Endothelial cell of umbilical vein (primary cell): ENCODE results near the gene CAPRIN2. TPM values are rescaled to one million over a fixed set of nuclear protein-coding genes. Genes with fewer than 3 reads are reported as not detected.

ENCODE experiments used
- BruUV-seq: library from RNA; stranded (reverse); fragments of 400-500 nt; replicated peaks from 2 replicates; lab custom pipeline; 2021; lab: Mats Ljungman, UMichigan
- CTCF ChIA-PET: fragments of 300-600, 350-600 bp; sonication (Branson Sonifier 250); formaldehyde crosslinking; loops from one replicate; lab custom pipeline; 2021; ENCODE audit warnings: antibody characterized with exemption, inconsistent platforms; lab: Charles Lee
- POLR2A ChIA-PET: fragments of 300-600, 350-600 bp; sonication (Branson Sonifier 250); formaldehyde crosslinking; loops from one replicate; lab custom pipeline; 2021; ENCODE audit warnings: antibody characterized with exemption, inconsistent platforms; lab: Charles Lee
- DNase-seq: peaks from one replicate; pipeline ENCODE4 v3.0.0-alpha.2; 2011; ENCODE audit warnings: low read depth, low spot score
- FAIRE-seq: peaks from 2 replicates; lab custom pipeline; 2011; peaks lifted over from hg19 to GRCh38; lab: Jason Lieb, UNC
- H2AFZ ChIP-seq: 2 replicates; pipeline ENCODE4 v1.6.0; 2012; ENCODE audit warnings: low read depth, low read length, control low read depth, inconsistent platforms
- H3K27ac ChIP-seq: 2 replicates; pipeline ENCODE4 v1.5.1; 2011; ENCODE audit warnings: low read depth, mild to moderate bottlenecking, control low read depth, low read length, moderate library complexity; ENCODE audit not compliant: insufficient read depth
- H3K27me3 ChIP-seq, 2 experiments: 2 replicates each; pipeline versions ENCODE4 v1.6.0 to v1.6.1; 2011; ENCODE audit warnings: low read length in 2 of 2, mixed read lengths in 1 of 2; ENCODE audit not compliant: control insufficient read depth in 2 of 2, insufficient read depth in 2 of 2
- H3K36me3 ChIP-seq, 2 experiments: 2 replicates in 1 of 2; 3 replicates in 1 of 2; pipeline ENCODE4 v1.5.1; 2011; ENCODE audit warnings: low read length in 2 of 2, mild to moderate bottlenecking in 1 of 2, moderate library complexity in 1 of 2; ENCODE audit not compliant: control insufficient read depth in 2 of 2, insufficient read depth in 2 of 2; ENCODE audit errors: extremely low read depth in 1 of 2
- H3K4me1 ChIP-seq: 3 replicates; pipeline ENCODE4 v1.5.1; 2011; ENCODE audit warnings: mild to moderate bottlenecking, low read length; ENCODE audit not compliant: control insufficient read depth, insufficient read depth; ENCODE audit errors: extremely low read depth
- H3K4me2 ChIP-seq: 2 replicates; pipeline ENCODE4 v1.6.1; 2011; ENCODE audit warnings: low read length, control low read depth, mixed read lengths; ENCODE audit not compliant: insufficient read depth
- H3K4me3 ChIP-seq, 3 experiments: fragments of 200-600 bp in 1 of 3; sonication (generic), shearing (Covaris generic) in 1 of 3; replicated peaks in 1 of 3; 2 replicates each; pipeline ENCODE4 v1.5.1; 2011 to 2016; ENCODE audit warnings: control low read depth in 3 of 3, low read length in 3 of 3, mild to moderate bottlenecking in 2 of 3, inconsistent platforms in 1 of 3, low read depth in 1 of 3, moderate library complexity in 1 of 3; ENCODE audit not compliant: insufficient read depth in 1 of 3
- H3K79me2 ChIP-seq: 2 replicates; pipeline ENCODE4 v1.6.0; 2012; ENCODE audit warnings: low read length, inconsistent platforms; ENCODE audit not compliant: control insufficient read depth, insufficient read depth
- H3K9ac ChIP-seq: replicated peaks from 2 replicates; pipeline ENCODE3; 2011; ENCODE audit warnings: low read length, control low read depth; ENCODE audit not compliant: insufficient read depth; ENCODE audit errors: extremely low read depth
- H3K9me1 ChIP-seq: replicated peaks from 3 replicates; pipeline ENCODE4 v1.6.0; 2011; ENCODE audit warnings: mild to moderate bottlenecking, low read length; ENCODE audit not compliant: control insufficient read depth, insufficient read depth; ENCODE audit errors: extremely low read depth
- H3K9me3 ChIP-seq: replicated peaks from 2 replicates; pipeline ENCODE4 v1.5.1; 2012; ENCODE audit warnings: low read length, inconsistent platforms; ENCODE audit not compliant: control insufficient read depth, insufficient read depth
- H4K20me1 ChIP-seq: replicated peaks from 2 replicates; pipeline ENCODE3; 2011; ENCODE audit warnings: mild to moderate bottlenecking, low read length; ENCODE audit not compliant: control insufficient read depth, insufficient read depth; ENCODE audit errors: extremely low read depth
- EZH2 ChIP-seq: IDR thresholded peaks from 2 replicates; pipeline ENCODE4 v1.6.1; 2012; ENCODE audit warnings: borderline replicate concordance, low read depth, mild to moderate bottlenecking, moderate library complexity, low read length, inconsistent platforms; ENCODE audit not compliant: severe bottlenecking
- GATA2 ChIP-seq: IDR thresholded peaks from 2 replicates; pipeline ENCODE4 v1.7.0; 2011; ENCODE audit warnings: low read depth, mild to moderate bottlenecking, moderate library complexity, mixed read lengths, low read length; ENCODE audit not compliant: insufficient read length, insufficient read depth
- JUN ChIP-seq: IDR thresholded peaks from 2 replicates; pipeline ENCODE4 v1.6.1; 2011; ENCODE audit warnings: borderline replicate concordance, low read depth; ENCODE audit not compliant: insufficient read length, insufficient read depth
- MYC ChIP-seq: IDR thresholded peaks from one replicate; pipeline ENCODE4 v1.6.1; 2011; ENCODE audit warnings: mild to moderate bottlenecking, low read depth, low read length
- POLR2A ChIP-seq: IDR thresholded peaks from 2 replicates; pipeline ENCODE4 v1.6.1; 2012; ENCODE audit warnings: low read depth, mild to moderate bottlenecking, control low read depth, low read length
- POLR2AphosphoS5 ChIP-seq: IDR thresholded peaks from 2 replicates; pipeline ENCODE4 v1.6.1; 2012; ENCODE audit warnings: low read depth, mild to moderate bottlenecking, control low read depth, low read length, moderate library complexity; ENCODE audit not compliant: insufficient read depth
- dilution Hi-C: fragments of 300-500 bp; cut with MboI; formaldehyde crosslinking; loops from one replicate; pipeline ENCODE4 v1.15.0; 2019; ENCODE audit warnings: low sequenced_read_pairs; ENCODE audit not compliant: extremely low pct_ligation_motif_present
- intact Hi-C: fragments of 100-400 bp; cut with micrococcal nuclease; formaldehyde crosslinking; loops from one replicate; pipeline ENCODE4 v1.10.0; 2022
- polyA plus RNA-seq, 4 experiments: library from polyadenylated mRNA; depleted of rRNA in 3 of 4; stranded (reverse) in 3 of 4; unstranded in 1 of 4; fragments of >200 nt; gene quantifications; 2 replicates each; pipeline versions ENCODE4 v1.2.1 to v1.2.3, GENCODE V29; 2011 to 2012; ENCODE audit warnings: missing spikeins in 1 of 4
- total RNA-seq: library from RNA; stranded (reverse); gene quantifications from 2 replicates; pipeline ENCODE4 v1.2.3, GENCODE V29; 2021
- TF ChIP-seq, protein P1 (sequence below), 2 donors: IDR thresholded peaks; 1 replicate in 1 of 2; 2 replicates in 1 of 2; pipeline ENCODE4 v1.5.1; 2011; ENCODE audit warnings: low read length in 2 of 2, mild to moderate bottlenecking in 2 of 2, moderate library complexity in 2 of 2, control low read depth in 1 of 2, inconsistent platforms in 1 of 2, low read depth in 1 of 2; ENCODE audit not compliant: insufficient read depth in 1 of 2; ENCODE audit errors: extremely low read depth in 1 of 2
- TF ChIP-seq, protein P2 (sequence below): IDR thresholded peaks from 2 replicates; pipeline ENCODE4 v1.6.1; 2011; ENCODE audit not compliant: insufficient read depth, insufficient read length

Gene CAPRIN2
- total and polyA plus RNA-seq, 2 donors (not counting 3 experiments of a cell fraction or from before 2014, with no cell fraction given) = 13.5 to 25.0 TPM

DNA sequence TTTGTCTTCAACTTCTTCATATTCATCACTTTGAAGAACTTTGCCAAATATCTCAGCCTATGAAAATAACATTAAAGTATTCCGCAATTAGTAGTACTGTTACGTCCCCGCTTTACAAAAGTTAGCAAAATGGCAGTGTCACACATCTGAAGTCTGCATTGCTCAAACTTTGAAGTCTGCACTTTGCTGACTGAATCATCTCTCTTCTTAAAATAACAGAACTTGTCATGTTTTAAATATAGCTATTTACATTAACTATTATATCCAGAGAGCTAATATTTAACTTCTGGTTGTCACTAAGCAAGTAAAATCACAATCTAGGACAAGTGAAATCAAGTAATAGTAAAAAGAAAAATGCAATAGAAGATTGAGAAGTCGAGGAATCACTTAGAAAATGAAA is 93.5 kb downstream of the CAPRIN2 start:
- Histone ChIP-seq H3K36me3 (peaks cover 2 to 5% of the 10 kb centered on the region in 2 experiments), H3K27me3 (no peaks in the 10 kb centered on the region), H2AFZ (no peak overlapping the region), H3K4me1 (no peaks in the 10 kb centered on the region), H3K79me2 (no peaks in the 10 kb centered on the region), H3K9me1 (no peaks in the 10 kb centered on the region), H3K27ac (no peak overlapping the region), H3K9ac (no peak overlapping the region), H3K9me3 (no peaks in the 10 kb centered on the region), H3K4me3 (no peak overlapping the region), H3K4me2 (no peak overlapping the region), H4K20me1 (no peaks in the 10 kb centered on the region)
- dilution Hi-C loops (no loop called here), intact Hi-C loops (no loop called here)
- TF ChIP-seq MYC (no peak), POLR2AphosphoS5 (no peak), GATA2 (no peak), POLR2A (no peak), EZH2 (no peak), JUN (no peak)
- TF ChIP-seq, protein P1, sequence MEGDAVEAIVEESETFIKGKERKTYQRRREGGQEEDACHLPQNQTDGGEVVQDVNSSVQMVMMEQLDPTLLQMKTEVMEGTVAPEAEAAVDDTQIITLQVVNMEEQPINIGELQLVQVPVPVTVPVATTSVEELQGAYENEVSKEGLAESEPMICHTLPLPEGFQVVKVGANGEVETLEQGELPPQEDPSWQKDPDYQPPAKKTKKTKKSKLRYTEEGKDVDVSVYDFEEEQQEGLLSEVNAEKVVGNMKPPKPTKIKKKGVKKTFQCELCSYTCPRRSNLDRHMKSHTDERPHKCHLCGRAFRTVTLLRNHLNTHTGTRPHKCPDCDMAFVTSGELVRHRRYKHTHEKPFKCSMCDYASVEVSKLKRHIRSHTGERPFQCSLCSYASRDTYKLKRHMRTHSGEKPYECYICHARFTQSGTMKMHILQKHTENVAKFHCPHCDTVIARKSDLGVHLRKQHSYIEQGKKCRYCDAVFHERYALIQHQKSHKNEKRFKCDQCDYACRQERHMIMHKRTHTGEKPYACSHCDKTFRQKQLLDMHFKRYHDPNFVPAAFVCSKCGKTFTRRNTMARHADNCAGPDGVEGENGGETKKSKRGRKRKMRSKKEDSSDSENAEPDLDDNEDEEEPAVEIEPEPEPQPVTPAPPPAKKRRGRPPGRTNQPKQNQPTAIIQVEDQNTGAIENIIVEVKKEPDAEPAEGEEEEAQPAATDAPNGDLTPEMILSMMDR (IDR thresholded peaks at IDR 0.05; ENCODE audit: extremely low read depth in 1 of 2, insufficient read depth in 1 of 2, low read depth in 1 of 2, low read length in 2 of 2) = no peak
- TF ChIP-seq, protein P2, sequence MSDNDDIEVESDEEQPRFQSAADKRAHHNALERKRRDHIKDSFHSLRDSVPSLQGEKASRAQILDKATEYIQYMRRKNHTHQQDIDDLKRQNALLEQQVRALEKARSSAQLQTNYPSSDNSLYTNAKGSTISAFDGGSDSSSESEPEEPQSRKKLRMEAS = no peak
- FAIRE-seq (no peak), DNase-seq (no peak)
- CTCF ChIA-PET = interaction anchor here (1.1 kb wide), 1 partner anchor 10 kb away, joined by 4 read pairs; no protein-coding TSS in a partner anchor
- BruUV-seq = no TSS peak
- POLR2A ChIA-PET = interaction anchor here (0.7 kb wide), 1 partner anchor 1952 kb away, joined by 4 read pairs; no protein-coding TSS in a partner anchor

Other genes with a start within 250 kb of the CAPRIN2 start
- gene IPO8, start 59.1 kb downstream of the CAPRIN2 start, total RNA-seq = 44.7 and 52.5 TPM in 2 replicates
- 5.1 and 7.2 TPM in 2 replicates for gene IPO8, start 59.1 kb downstream of the CAPRIN2 start, polyA plus RNA-seq
- gene TSPAN11, start 171.8 kb upstream of the CAPRIN2 start, total RNA-seq = 3.9 and 4.5 TPM in 2 replicates
- 2.1 and 3.7 TPM in 2 replicates for gene TSPAN11, start 171.8 kb upstream of the CAPRIN2 start, polyA plus RNA-seq